Measurements from ENCODE around the gene TXNDC17.

- TF ChIP-seq POLR2A (IDR thresholded peaks at IDR 0.05) (no peak), CTCF (IDR thresholded peaks at IDR 0.05) (no peak), EP300 (IDR thresholded peaks at IDR 0.05) (no peak)
Observed at GRCh38 chr17:6677946-6678345, 37.1 kb downstream of the TXNDC17 start.

Measured in tibial nerve (tissue), 4 donors.